Ectodermal cell (in vitro differentiated cells): ENCODE data around the gene CLEC20A. TPM values are rescaled to one million over a fixed set of nuclear protein-coding genes. Genes with fewer than 3 reads are reported as not detected.
A peak's percentile ranks its signal among the peaks of the same experiment; 100 is the strongest.

Experiments used
- H3K27ac ChIP-seq: 2 replicates; pipeline ENCODE4 v1.7.0; 2013; ENCODE audit warnings: mild to moderate bottlenecking, low read depth, low read length; ENCODE audit not compliant: insufficient read depth, poor library complexity, severe bottlenecking
- H3K27me3 ChIP-seq: 2 replicates; pipeline ENCODE4 v1.7.0; 2013; ENCODE audit warnings: mild to moderate bottlenecking, low read length; ENCODE audit not compliant: insufficient read depth, control insufficient read depth, poor library complexity, severe bottlenecking
- H3K36me3 ChIP-seq: one replicate; pipeline ENCODE4 v1.7.0; 2013; ENCODE audit warnings: low read length; ENCODE audit not compliant: control insufficient read depth, insufficient read depth
- H3K4me1 ChIP-seq: one replicate; pipeline ENCODE4 v1.7.0; 2013; ENCODE audit warnings: low read length; ENCODE audit not compliant: control insufficient read depth, insufficient read depth
- H3K4me3 ChIP-seq: 2 replicates; pipeline ENCODE4 v1.7.0; 2013; ENCODE audit warnings: low read depth, low read length, control low read depth; ENCODE audit not compliant: insufficient read depth
- H3K9me3 ChIP-seq: 2 replicates; pipeline ENCODE4 v1.7.0; 2013; ENCODE audit warnings: mild to moderate bottlenecking, low read length, moderate library complexity; ENCODE audit not compliant: control insufficient read depth
- whole genome bisulfite sequencing, 2 experiments: methylation state at CpG; one replicate each; pipeline ENCODE4 v1.1.7; 2013; ENCODE audit warnings: missing lambda C conversion rate in 2 of 2; 5-methylcytosine and 5-hydroxymethylcytosine counted together
- polyA plus RNA-seq, 4 experiments: library from polyadenylated mRNA; stranded (reverse); fragments of 50-300 nt; gene quantifications; one replicate each; pipeline ENCODE4 v1.2.3, GENCODE V29; 2013

Gene CLEC20A
- polyA plus RNA-seq (2013, experiment 1 of 4): not detected
- polyA plus RNA-seq (2013, experiment 2 of 4): not detected
- polyA plus RNA-seq (2013, experiment 3 of 4): not detected
- not detected for polyA plus RNA-seq (2013, experiment 4 of 4)

DNA sequence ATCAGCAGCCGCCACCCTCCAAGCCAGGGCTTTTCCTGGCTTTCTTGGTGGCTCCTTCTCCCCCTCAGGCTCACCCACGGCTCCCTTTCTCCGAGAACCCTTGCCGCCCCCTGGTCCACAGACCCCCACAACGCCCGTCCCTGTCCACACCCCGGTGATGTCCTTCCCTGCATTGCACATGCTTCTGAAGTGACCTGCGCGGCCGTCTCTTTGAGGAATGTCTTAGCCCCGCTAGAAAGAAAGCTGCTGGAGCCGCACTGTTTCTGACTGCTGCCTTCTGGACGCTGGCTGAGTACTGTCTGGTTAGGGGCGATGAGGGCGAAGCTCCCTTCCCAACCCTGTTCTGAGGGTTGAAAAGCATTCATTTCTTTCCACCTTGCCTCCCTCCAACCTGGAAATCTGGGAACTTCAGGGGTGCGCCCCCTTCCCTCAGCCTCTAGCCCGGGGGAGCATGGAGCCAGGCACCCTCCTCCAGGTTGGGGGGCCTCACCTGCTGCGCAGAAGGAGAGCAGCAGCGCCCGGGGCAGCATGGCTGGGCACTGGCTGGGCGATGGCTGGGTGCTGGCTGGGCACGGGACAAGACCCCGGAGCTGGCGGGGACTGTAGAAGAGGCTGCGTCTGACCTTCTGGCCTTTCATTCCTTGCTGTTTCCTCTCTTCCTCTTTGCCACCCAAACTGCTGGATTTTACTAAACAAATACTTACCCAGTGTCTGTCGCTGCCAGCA, at the start of gene CLEC20A:
TSS of gene CLEC20A (minus strand) at position 555 of the 726 bp plus-strand sequence. CDS start at position 530, 25 bp downstream.
- no peak within 1 kb of the TSS for H3K4me3 ChIP-seq
- H3K36me3 ChIP-seq: no peaks in the 10 kb centered on the region
- no peaks in the 10 kb centered on the region for H3K4me1 ChIP-seq
- no peaks in the 10 kb centered on the region for H3K9me3 ChIP-seq
- H3K27ac ChIP-seq: no peak within 1 kb of the TSS
- 94 to 96% methylated on average over 26 of the region's 26 CpGs for WGBS, 2 experiments
- no peaks in the 10 kb centered on the region for H3K27me3 ChIP-seq

DNA sequence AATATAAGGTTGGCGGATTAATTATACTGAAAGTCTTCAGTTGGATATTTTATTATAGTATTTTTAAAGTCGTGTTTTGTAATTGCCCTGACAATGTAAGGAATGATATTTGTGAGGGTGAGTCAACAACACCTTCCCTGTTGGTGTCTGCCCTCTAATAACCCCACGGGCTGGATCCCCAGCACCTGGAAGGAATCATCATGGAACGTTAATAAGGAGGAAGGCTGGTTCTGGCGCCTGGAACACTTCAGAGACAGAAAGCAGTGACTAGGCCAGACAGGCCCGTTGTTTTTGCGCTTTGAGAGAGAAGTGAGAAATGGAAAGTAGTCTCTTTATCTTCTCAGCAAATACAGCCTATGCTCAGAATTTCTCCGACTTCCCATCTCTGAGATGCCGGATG, 47.8 kb upstream of the CLEC20A start:
- H3K4me1 ChIP-seq: peaks cover 6% of the 10 kb centered on the region
- no peak overlapping the region for H3K27ac ChIP-seq
- no peaks in the 10 kb centered on the region for H3K9me3 ChIP-seq
- 89 to 93% methylated on average over 9 of the region's 9 CpGs for WGBS, 2 experiments
- H3K4me3 ChIP-seq: no peak overlapping the region
- H3K36me3 ChIP-seq: no peaks in the 10 kb centered on the region
- H3K27me3 ChIP-seq: peaks cover 5% of the 10 kb centered on the region

DNA sequence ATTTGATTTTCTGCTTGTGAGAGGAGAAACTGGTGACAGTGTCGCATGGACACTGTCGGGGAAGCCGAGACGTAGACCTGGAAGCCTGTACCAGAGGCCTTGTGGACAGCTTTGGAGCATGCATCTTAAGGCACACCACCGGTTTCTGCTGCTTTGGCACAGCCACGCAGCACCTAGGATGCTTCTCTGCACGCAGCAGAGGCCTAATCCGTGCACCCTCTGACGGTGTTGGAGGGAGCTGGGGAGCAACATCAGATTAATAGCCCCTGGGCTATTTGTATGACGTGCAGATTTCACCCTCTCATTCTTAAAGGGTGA, 46.5 kb upstream of the CLEC20A start:
- peak overlapping the region; percentile 91 for H3K27ac ChIP-seq
- 10 to 12% methylated on average over 10 of the region's 10 CpGs for WGBS, 2 experiments
- no peaks in the 10 kb centered on the region for H3K36me3 ChIP-seq
- H3K4me1 ChIP-seq: peaks cover 6% of the 10 kb centered on the region
- H3K9me3 ChIP-seq: no peaks in the 10 kb centered on the region
- H3K27me3 ChIP-seq: peaks cover 5% of the 10 kb centered on the region
- H3K4me3 ChIP-seq: peak overlapping the region; percentile 67

DNA sequence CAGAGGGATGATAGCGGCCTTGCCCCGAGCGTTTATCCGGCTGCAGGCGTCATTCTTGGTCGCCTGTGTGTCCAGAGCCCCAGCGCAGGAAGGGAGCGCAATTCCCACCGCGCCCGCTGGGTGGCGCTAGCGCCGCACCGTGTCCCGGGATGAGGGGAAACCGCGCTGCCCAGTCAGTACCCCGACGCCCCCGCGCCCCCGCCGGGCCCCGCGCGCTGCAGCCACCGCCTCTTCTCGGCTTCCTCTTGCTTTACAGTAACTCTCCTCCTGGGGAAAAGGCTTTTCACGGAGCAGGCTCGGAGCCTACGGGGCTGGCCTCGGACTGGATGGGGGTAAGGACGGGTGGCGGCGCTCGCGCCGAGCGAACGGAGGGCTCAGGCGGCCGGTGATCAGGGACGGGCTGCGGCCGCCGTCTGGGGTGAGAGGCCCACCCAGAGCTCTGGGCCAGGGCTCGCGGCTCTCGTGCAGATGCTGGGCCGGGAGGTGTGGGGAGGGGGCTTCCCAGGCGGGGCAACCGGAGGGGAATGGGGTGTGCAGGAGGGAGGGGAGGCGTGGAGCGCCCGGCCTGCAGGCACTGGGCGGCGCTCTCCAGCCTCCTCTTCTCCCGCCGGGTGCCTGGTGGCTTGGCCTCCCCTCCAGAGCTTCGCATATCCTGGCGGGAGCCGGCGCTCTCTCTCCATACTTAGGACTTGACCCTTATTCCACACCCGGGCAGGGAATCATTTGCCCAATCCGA, 46.0 kb upstream of the CLEC20A start:
- Histone ChIP-seq H3K27ac (peak overlapping the region; percentile 91), H3K4me1 (peaks cover 6% of the 10 kb centered on the region)

DNA sequence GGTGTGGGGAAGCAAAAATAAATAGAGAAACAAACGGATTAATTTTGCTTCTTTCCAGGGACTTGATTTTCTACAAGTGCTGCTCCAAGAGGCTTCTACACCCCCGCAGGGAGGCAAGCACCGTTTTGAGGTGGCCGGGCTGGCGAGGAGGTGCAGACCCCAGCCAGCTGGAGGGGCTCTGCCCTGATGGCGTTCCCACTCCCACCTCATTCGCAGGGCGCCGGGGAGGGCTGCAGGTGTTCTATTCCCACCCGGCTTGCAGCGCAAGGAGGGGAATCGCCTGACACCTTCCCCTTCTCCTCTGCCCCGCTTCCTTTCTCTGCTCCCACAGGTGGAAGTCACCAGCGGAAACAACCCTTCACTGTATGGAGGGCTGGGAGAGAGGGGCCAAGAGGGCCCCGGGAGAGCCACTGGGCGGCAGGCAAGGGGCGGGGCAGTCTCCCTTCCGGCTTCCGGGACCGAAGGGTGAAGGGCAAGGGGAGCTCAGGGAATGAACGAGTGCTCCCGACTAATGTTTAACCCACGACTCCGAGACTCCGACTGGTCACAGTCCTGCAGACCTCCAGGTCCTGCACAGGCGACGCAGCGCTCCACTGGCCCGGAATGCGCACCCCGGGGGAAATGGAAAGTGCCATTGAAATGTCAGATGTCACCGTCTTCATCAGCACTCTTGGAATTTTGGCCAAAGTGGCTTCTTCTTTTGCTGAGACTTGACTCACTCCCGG, 45.2 kb upstream of the CLEC20A start:
- Histone ChIP-seq H3K36me3 (no peaks in the 10 kb centered on the region), H3K4me3 (peak overlapping the region; percentile 67), H3K4me1 (peaks cover 6% of the 10 kb centered on the region), H3K27ac (no peak overlapping the region), H3K27me3 (peaks cover 5% of the 10 kb centered on the region), H3K9me3 (no peaks in the 10 kb centered on the region)
- WGBS, 2 experiments: 6% methylated on average over 33 of the region's 33 CpGs

More for the DNA sequence above, 46.0 kb upstream of the CLEC20A start:
- peaks cover 5% of the 10 kb centered on the region for H3K27me3 ChIP-seq
- peak overlapping the region; percentile 67 for H3K4me3 ChIP-seq
- no peaks in the 10 kb centered on the region for H3K9me3 ChIP-seq
- 0% methylated on average over 66 of the region's 66 CpGs for WGBS, 2 experiments
- no peaks in the 10 kb centered on the region for H3K36me3 ChIP-seq

DNA sequence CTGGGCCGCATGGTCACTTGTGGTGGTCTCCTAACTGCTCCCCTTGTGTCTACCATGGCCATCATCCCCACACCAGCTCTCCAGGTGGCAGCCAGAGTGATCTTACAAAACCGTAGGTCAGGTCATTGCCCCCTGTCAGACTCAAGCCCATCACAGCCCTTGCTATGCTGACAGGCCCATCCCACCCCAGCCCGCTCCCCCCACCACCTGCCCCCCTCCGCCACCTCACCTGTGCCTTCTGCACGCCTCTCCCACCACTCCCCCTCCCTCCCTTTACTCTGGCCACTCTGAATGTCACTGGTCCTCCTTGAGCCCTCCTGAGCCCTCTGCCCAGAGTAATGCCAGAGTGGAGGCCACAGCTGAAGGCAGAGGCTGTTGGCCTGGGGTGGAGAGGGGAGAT, 44.6 kb upstream of the CLEC20A start:
- Histone ChIP-seq H3K27ac (no peak overlapping the region), H3K9me3 (no peaks in the 10 kb centered on the region), H3K4me1 (peaks cover 6% of the 10 kb centered on the region), H3K36me3 (no peaks in the 10 kb centered on the region), H3K4me3 (no peak overlapping the region), H3K27me3 (peaks cover 5% of the 10 kb centered on the region)
- WGBS, 2 experiments: 82 to 85% methylated on average over 3 of the region's 5 CpGs

DNA sequence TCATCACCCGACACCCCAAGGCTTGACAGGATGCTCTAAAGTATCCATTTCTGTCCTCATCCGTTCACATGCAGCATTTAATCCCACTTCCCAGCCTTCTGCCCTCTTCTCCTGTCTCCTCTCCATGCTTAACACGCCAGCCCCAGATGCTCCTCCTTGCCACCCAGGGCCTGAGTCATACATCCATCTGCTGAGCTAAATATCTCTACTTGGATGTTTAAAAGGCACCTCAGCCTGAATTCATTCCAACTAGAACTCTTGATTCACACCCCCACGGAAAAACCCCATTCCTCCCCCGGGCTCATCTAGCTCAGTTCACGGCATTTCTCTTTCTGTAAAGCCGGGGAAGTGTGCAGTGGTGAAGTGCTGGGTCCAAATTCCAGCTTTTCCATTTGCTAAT, 43.9 kb upstream of the CLEC20A start:
- Histone ChIP-seq H3K4me1 (peaks cover 6% of the 10 kb centered on the region), H3K27me3 (peaks cover 5% of the 10 kb centered on the region), H3K36me3 (no peaks in the 10 kb centered on the region), H3K9me3 (no peaks in the 10 kb centered on the region), H3K4me3 (no peak overlapping the region), H3K27ac (no peak overlapping the region)
- WGBS, 2 experiments: 90 to 92% methylated on average over 7 of the region's 7 CpGs

DNA sequence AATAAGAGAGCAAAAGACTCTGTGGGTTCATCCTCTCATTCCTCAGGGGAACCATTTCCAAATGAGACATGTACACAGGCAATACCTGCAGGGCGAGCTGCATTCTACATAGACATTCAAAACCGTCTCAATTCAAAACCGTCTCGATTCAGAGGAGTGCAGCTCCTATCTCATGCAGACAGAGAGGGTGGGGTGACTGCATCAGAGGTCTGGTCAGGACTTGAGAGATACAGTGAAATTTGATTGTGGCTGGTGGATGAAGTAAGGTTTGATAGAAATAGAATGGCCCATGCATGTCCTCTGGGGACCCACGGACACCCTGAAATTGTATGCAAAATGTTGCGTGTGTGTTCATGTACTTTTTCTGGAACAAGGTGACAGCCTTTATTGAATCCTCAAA, 43.4 kb upstream of the CLEC20A start:
- H3K4me1 ChIP-seq: peaks cover 6% of the 10 kb centered on the region
- H3K27me3 ChIP-seq: peaks cover 5% of the 10 kb centered on the region
- no peak overlapping the region for H3K4me3 ChIP-seq
- H3K36me3 ChIP-seq: no peaks in the 10 kb centered on the region
- no peaks in the 10 kb centered on the region for H3K9me3 ChIP-seq
- H3K27ac ChIP-seq: no peak overlapping the region
- WGBS, 2 experiments: 94 to 95% methylated on average over 6 of the region's 6 CpGs

DNA sequence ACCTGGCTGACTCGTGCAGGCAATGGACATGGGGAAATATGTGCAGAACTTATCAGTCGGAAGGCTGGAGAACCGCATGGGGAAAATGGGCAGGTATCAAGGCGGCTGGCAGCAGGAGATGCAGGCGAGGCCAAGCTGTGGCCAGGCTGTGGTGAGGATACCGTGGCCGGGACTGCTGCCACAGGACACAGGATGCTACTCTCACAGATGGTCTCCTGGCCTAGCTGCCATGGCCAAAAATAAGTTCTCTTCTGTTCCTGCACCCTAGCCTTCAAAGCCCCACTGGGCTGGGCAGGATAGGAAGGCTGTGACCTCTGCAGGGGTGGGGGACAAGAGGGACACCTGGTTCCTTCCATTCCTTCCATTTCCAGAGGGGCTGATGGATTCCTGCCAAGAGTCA, 42.5 kb upstream of the CLEC20A start:
- WGBS, 2 experiments: 93 to 97% methylated on average over 7 of the region's 7 CpGs
- Histone ChIP-seq H3K9me3 (no peaks in the 10 kb centered on the region), H3K27me3 (peaks cover 5% of the 10 kb centered on the region), H3K4me3 (no peak overlapping the region), H3K4me1 (peaks cover 6% of the 10 kb centered on the region), H3K27ac (no peak overlapping the region), H3K36me3 (no peaks in the 10 kb centered on the region)
